B cell (primary cell): ENCODE results near the gene MICOS13. TPM values are rescaled to one million over a fixed set of nuclear protein-coding genes. Genes with fewer than 3 reads are reported as not detected.
A peak's percentile ranks its signal among the peaks of the same experiment; 100 is the strongest.

Experiments
- ATAC-seq: fragments of 200-7000 bp; cut with Tn5 transposase; one replicate; pipeline ENCODE4 v1.10.0; 2021; ENCODE audit warnings: low read depth, mild to moderate bottlenecking, moderate number of reproducible peaks, moderate library complexity
- CTCF ChIA-PET: fragments of 350-600 bp; sonication (Branson Sonifier 250); formaldehyde crosslinking; loops from one replicate; lab custom pipeline; 2021; ENCODE audit warnings: antibody characterized with exemption, inconsistent platforms; lab: Charles Lee
- POLR2A ChIA-PET: fragments of 350-600 bp; sonication (Branson Sonifier 250); formaldehyde crosslinking; loops from one replicate; lab custom pipeline; 2021; ENCODE audit warnings: antibody characterized with exemption; lab: Charles Lee
- DNase-seq: peaks from one replicate; pipeline ENCODE4 v3.0.0; 2013
- H2AFZ ChIP-seq: 2 replicates; pipeline ENCODE4 v1.6.1; 2012; ENCODE audit warnings: mild to moderate bottlenecking, low read depth, low read length; ENCODE audit not compliant: insufficient read depth, poor library complexity, severe bottlenecking
- H3K27ac ChIP-seq, 2 donors: 1 replicate in 1 of 2; 2 replicates in 1 of 2; pipeline ENCODE4 v1.5.1; 2012 to 2013; ENCODE audit warnings: low read length in 2 of 2, mild to moderate bottlenecking in 2 of 2, moderate library complexity in 1 of 2
- H3K27me3 ChIP-seq, 4 experiments: fragments of 200-600 bp in 1 of 4; sonication (generic) in 1 of 4; replicated peaks in 1 of 4; 1 replicate in 2 of 4; 2 replicates in 2 of 4; pipeline versions ENCODE4 v1.6.1 to v1.7.0; 2013 to 2016; ENCODE audit warnings: low read length in 3 of 4, mild to moderate bottlenecking in 2 of 4, mixed read lengths in 1 of 4, moderate library complexity in 1 of 4; ENCODE audit not compliant: insufficient read depth in 4 of 4, control insufficient read depth in 3 of 4; ENCODE audit errors: control extremely low read depth in 1 of 4
- H3K36me3 ChIP-seq, 2 experiments: replicated peaks in 1 of 2; 1 replicate in 1 of 2; 2 replicates in 1 of 2; pipeline versions ENCODE4 v1.6.1 to v1.7.1; 2013; ENCODE audit warnings: low read length in 1 of 2; ENCODE audit not compliant: insufficient read depth in 2 of 2, control insufficient read depth in 1 of 2; ENCODE audit errors: control extremely low read depth in 1 of 2, extremely low read depth in 1 of 2
- H3K4me1 ChIP-seq, 2 donors: fragments of 200-600 bp in 1 of 2; sonication (generic) in 1 of 2; 1 replicate in 1 of 2; 2 replicates in 1 of 2; pipeline versions ENCODE4 v1.5.1 to v1.6.1; 2013 to 2017; ENCODE audit warnings: low read length in 2 of 2; ENCODE audit not compliant: control insufficient read depth in 2 of 2, insufficient read depth in 2 of 2
- H3K4me2 ChIP-seq: replicated peaks from 2 replicates; pipeline ENCODE3; 2012; ENCODE audit warnings: mild to moderate bottlenecking, low read depth, low read length; ENCODE audit not compliant: poor library complexity, severe bottlenecking
- H3K4me3 ChIP-seq, 5 experiments: fragments of 200-600 bp in 1 of 5; sonication (generic) in 1 of 5; 1 replicate in 3 of 5; 2 replicates in 2 of 5; pipeline versions ENCODE4 v1.5.1 to v1.7.0; 2011 to 2016; ENCODE audit warnings: low read length in 4 of 5, mild to moderate bottlenecking in 4 of 5, low read depth in 2 of 5, control low read depth in 1 of 5, moderate library complexity in 1 of 5; ENCODE audit not compliant: insufficient read depth in 1 of 5; ENCODE audit errors: control extremely low read depth in 1 of 5, extremely low read depth in 1 of 5
- H3K79me2 ChIP-seq: fragments of 200-600 bp; sonication (generic); one replicate; pipeline ENCODE4 v1.6.0; 2016; ENCODE audit warnings: low read length; ENCODE audit not compliant: control insufficient read depth, insufficient read depth
- H3K9ac ChIP-seq: fragments of 200-600 bp; sonication (generic); 2 replicates; pipeline ENCODE4 v1.6.1; 2017; ENCODE audit warnings: mild to moderate bottlenecking, low read length, moderate library complexity
- H3K9me3 ChIP-seq, 3 donors: one replicate each; pipeline versions ENCODE4 v1.6.1 to v1.7.1; 2013; ENCODE audit warnings: low read length in 2 of 3; ENCODE audit not compliant: control insufficient read depth in 2 of 3, insufficient read depth in 1 of 3; ENCODE audit errors: control extremely low read depth in 1 of 3
- H4K20me1 ChIP-seq: 2 replicates; pipeline ENCODE4 v1.6.0; 2012; ENCODE audit warnings: mild to moderate bottlenecking, low read length; ENCODE audit not compliant: insufficient read depth, control insufficient read depth, poor library complexity, severe bottlenecking
- H3K27ac Mint-ChIP-seq: one replicate; pipeline ENCODE4 v1.8.0; 2021; ENCODE audit warnings: mixed read lengths
- H3K27me3 Mint-ChIP-seq: one replicate; pipeline ENCODE4 v1.8.0; 2021; ENCODE audit warnings: mixed read lengths
- H3K4me1 Mint-ChIP-seq: one replicate; pipeline ENCODE4 v1.8.0; 2021; ENCODE audit warnings: mixed read lengths
- H3K4me3 Mint-ChIP-seq: one replicate; pipeline ENCODE4 v1.8.0; 2021; ENCODE audit warnings: mixed read lengths
- H3K9me3 Mint-ChIP-seq: one replicate; pipeline ENCODE4 v1.8.0; 2022; ENCODE audit warnings: mixed read lengths; ENCODE audit not compliant: insufficient read depth
- CTCF ChIP-seq: fragments of 200-600 bp; IDR thresholded peaks from one replicate; pipeline ENCODE4 v1.8.0; 2022; ENCODE audit warnings: antibody characterized with exemption, mild to moderate bottlenecking
- EZH2 ChIP-seq: IDR thresholded peaks from 2 replicates; pipeline ENCODE4 v1.6.1; 2012; ENCODE audit warnings: borderline replicate concordance, low read depth, mild to moderate bottlenecking, moderate library complexity, low read length; ENCODE audit not compliant: insufficient read depth, poor library complexity, severe bottlenecking
- WGBS: methylation state at CpG from one replicate; pipeline ENCODE4 v1.1.5; 2013; ENCODE audit warnings: missing lambda C conversion rate; ENCODE audit not compliant: insufficient coverage; 5-methylcytosine and 5-hydroxymethylcytosine counted together
- intact Hi-C: fragments of 100-400 bp; cut with micrococcal nuclease; formaldehyde crosslinking; loops from one replicate; pipeline ENCODE4 v1.10.0; 2022
- polyA plus RNA-seq: library from polyadenylated mRNA; depleted of rRNA; stranded (reverse); fragments of >200 nt; gene quantifications from 2 replicates; pipeline ENCODE4 v1.2.3, GENCODE V29; 2012
- total RNA-seq, 2 donors: library from RNA; stranded (reverse); fragments of 120-200 nt in 1 of 2; gene quantifications; 1 replicate in 1 of 2; 2 replicates in 1 of 2; pipeline versions ENCODE4 v1.2.3 to v1.2.4, GENCODE V29; 2013 to 2022

MICOS13 gene
- total and polyA plus RNA-seq, 2 donors (not counting 1 experiment from before 2014, with no cell fraction given): 30.8 to 41.9 TPM

- CTCF ChIA-PET: no interaction called here
- POLR2A ChIA-PET: no interaction called here
- H3K4me3 Mint-ChIP-seq: no peak overlapping the region
- Histone ChIP-seq H3K9me3 (no peaks in the 10 kb centered on the region), H3K4me3 (no peak overlapping the region), H3K27me3 (no peaks in the 10 kb centered on the region), H3K4me2 (no peak overlapping the region), H3K36me3 (peaks cover 0 to 48% of the 10 kb centered on the region in 2 experiments), H3K4me1 (no peaks in the 10 kb centered on the region), H3K27ac (no peak overlapping the region), H3K9ac (no peak overlapping the region), H2AFZ (no peak overlapping the region), H4K20me1 (peaks cover 26% of the 10 kb centered on the region), H3K79me2 (peaks cover 12% of the 10 kb centered on the region)
- DNase-seq (no peak), ATAC-seq (no peak)
- H3K4me1 Mint-ChIP-seq: peaks cover 3% of the 10 kb centered on the region
- WGBS: 96% methylated on average over 7 of the region's 8 CpGs
- TF ChIP-seq EZH2 (no peak), CTCF (no peak)
- no peaks in the 10 kb centered on the region for H3K27me3 Mint-ChIP-seq
- H3K9me3 Mint-ChIP-seq: no peaks in the 10 kb centered on the region
- intact Hi-C loops: no loop called here
- no peak overlapping the region for H3K27ac Mint-ChIP-seq
These were observed 30.7 kb upstream of the MICOS13 start for GRCh38 chr19:5711025-5711424.

GRCh38 chr19:5707576-5708575, 27.6 kb upstream of the MICOS13 start:
- Mint-ChIP-seq H3K4me3 (no peak overlapping the region), H3K4me1 (no peaks in the 10 kb centered on the region), H3K27me3 (no peaks in the 10 kb centered on the region), H3K27ac (no peak overlapping the region), H3K9me3 (no peaks in the 10 kb centered on the region)
- peaks cover 12% of the 10 kb centered on the region for H4K20me1 ChIP-seq
- peaks cover 0 to 68% of the 10 kb centered on the region in 2 experiments for H3K36me3 ChIP-seq
- H3K27ac ChIP-seq: no peak overlapping the region
- ChIA-PET CTCF (no interaction called here), POLR2A (interaction anchor here (0.7 kb wide), 1 partner anchor 28 kb away, joined by 10 read pairs; no protein-coding TSS in a partner anchor)
- H3K9me3 ChIP-seq: no peaks in the 10 kb centered on the region
- no peak overlapping the region for H3K9ac ChIP-seq
- peak; percentile 30 for DNase-seq
- 97% methylated on average over 36 of the region's 37 CpGs for WGBS
- no peak overlapping the region for H3K4me2 ChIP-seq
- ATAC-seq: no peak
- TF ChIP-seq CTCF (no peak), EZH2 (no peak)
- H3K27me3 ChIP-seq: no peaks in the 10 kb centered on the region
- H2AFZ ChIP-seq: no peak overlapping the region
- intact Hi-C loops: no loop called here
- H3K79me2 ChIP-seq: peaks cover 6% of the 10 kb centered on the region
- H3K4me3 ChIP-seq: no peak overlapping the region
- H3K4me1 ChIP-seq: no peaks in the 10 kb centered on the region
